ENCODE results near the gene TCF3.
"Not testable (repeated sequence)": the region's sequence is repeated elsewhere in the genome, so short reads cannot be mapped to it uniquely, and the experiment has no call there.

Gene TCF3

DNA sequence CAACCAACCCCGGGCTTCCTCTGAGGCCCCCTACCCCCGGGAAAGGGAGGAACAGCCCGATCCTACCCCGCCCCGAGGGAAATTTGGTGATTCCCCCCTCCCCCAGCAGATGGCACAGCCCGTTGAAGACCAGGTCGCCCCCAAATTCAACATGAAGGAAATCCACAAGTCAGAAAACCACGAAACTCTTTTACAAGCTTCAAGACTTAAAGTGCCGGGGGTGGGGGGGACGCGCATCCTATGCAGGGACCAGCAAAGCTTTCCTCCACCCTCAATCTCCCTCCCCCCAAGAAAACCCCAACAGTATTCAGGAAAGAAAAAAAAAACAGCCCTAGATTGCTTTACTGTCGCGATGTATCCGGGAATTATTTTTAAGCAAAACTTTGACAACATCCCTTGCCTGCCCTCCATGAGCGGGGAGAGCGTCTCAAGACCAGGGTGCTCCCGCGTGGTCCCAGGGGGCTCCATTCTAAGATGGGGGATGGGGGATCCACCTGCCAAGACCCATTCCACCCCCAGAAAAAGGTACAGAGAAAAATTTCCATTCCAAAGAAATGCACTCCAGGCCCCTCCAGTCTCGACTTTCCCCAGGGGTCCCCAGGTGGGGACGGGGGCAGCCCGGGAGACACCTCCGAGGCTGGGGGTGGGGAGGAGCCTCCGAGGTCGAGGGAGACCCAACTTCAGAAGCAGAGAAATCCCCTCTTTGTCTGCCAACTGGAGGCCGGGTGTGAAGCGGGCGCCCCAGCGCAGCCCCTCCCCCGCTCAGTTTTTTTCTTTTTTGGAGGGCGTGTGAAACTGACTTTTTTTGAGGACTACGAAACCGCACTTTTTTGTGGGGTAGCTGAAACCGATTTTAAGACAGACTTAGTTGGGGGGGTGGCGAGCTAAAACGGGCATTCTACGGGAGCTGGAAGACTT is 1.5 kb downstream of the TCF3 start:
- peak; percentile 58 for DNase-seq (ENCODE audit: low spot score)

DNA sequence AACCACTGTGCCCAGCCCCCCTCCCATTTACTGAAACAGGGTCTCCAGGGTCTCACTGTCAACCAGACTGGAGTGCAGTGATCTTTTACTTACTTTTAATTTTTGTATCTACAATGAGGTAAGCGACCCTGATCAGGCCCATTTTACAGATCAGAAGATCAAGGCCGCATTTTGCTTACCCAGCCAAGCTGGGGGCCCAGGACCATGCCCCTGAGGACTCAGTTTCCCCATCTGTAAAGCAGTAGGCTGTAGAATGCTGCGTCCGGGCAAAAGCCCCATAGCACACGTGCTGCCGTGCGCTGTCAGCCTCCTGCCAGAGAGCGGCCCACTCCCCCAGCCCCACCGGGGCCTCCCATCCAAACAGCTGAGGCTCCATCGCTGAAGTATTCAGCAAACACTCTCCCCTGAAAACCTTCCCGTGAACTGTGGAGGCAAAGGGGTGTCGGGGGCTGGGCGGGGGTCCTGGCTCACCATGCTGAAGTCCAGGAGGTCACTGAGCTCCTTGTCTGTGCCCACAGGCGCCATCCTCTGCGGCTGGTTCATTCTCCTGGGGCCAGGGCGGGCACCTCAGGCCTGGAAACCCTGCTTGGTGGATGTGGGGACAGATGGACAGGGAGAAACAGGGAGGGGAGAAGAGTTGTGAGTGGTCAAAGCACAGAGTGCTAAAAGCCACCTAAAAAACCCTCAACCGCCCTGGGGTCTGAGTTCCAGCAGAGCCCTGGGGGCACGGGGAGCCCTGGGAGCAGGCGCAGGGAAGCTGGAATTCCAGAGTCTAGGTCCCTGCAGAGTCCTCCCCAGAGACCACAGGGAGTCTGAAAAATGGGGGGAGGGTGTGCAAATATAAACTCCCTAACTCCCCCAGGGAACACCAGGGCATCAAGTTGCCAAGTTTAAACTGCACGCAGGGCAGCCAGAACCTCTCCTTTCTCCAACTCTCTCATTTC is 2.4 kb downstream of the TCF3 start:
- DNase-seq (ENCODE audit: low spot score): no peak

DNA sequence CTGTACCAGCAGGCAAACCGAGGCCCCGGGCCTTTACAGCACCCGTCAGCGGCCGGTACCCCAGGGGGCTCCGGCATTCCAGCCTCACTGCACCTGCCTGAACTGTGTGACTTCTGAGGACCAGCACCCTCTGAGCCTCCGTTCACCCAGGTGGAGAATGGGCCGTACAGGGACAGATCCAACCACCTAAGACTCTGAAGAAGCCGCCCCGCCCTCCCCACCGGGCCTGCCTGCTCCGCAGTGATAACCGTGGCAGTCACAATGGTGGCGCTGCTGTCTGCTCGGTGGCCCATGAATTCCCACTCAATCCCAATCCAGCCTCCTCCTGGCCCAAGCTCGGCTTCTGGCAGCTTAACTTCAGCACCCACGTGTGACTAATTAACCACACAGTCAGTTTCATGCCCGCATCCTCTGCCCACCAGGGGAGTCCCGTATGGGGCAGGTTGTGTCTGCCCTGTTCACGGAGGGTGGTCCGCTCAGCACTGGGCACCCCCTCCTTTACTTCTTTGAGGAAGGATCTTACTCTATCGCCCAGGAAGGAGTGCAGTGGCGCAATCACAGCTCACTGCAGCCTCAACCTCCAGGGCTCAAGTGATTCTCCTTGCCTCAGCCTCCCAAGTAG is 3.4 kb downstream of the TCF3 start:
- no peak for DNase-seq (ENCODE audit: low spot score)

DNA sequence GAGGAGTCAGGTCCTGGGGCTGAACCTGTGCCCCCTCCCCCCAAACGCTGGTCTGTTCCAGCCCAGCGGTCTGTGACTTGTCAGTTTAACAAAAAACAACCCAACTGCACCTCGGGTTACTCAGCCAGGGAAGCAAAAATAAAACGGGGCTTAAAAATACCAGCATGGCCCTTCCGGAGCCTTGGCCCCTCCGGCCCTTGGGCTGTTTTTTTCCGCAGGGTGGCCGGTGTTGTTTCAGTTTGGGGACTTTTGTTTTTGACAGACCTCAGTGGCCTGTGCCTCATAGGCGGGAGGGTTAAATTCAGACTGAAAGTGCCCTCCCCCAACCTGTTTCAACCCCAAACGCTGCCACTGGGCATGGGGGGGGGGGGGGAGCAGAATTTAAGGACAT is 4.0 kb downstream of the TCF3 start:
- DNase-seq (ENCODE audit: low spot score): no peak

DNA sequence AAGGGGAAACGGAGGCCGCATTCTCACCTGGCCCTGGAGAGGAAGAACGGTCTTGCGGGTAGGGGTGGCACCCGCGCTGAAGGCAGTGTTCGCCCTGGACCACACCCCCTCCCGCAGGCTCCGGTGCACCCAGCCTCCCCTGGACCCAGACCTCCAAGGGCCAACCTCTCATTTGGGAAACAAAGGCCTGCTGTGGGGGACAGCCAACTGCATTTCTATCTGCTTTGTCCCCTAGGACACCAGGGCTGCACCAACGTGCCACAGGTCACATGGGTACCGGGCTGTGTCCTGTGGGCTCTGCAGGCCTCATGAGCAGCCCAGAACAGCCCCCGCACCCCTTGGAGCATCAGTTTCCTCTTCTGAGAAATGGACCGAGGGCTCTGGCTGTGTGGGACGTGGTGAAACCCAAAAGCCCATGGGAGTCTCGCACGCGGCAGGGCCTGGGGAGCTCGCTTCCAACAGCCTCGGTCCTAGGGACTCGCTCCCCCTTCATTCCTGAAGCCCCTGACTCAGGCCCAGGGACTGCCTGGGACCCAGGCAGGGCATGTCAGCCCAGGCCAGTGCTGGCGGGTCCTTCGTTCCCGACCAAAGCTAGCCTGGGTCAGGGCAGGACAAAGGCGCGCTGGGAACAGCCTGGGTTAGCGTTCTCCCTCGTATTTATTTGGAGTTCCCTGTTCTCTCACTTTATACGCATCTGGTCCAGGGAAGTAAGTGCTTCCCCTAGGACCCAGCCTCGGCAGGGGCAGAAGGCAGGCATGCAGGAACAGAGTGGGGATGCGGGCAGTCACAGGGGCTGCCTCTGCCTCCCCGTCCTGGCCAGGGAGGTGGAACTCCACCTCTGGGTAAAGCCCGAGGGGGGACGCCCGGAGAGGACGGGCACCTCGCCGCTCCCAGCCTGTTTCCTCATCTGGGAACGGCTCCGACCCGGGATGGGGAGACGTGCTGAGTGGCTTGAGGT is 4.6 kb downstream of the TCF3 start:
- DNase-seq (ENCODE audit: low spot score): no peak

DNA sequence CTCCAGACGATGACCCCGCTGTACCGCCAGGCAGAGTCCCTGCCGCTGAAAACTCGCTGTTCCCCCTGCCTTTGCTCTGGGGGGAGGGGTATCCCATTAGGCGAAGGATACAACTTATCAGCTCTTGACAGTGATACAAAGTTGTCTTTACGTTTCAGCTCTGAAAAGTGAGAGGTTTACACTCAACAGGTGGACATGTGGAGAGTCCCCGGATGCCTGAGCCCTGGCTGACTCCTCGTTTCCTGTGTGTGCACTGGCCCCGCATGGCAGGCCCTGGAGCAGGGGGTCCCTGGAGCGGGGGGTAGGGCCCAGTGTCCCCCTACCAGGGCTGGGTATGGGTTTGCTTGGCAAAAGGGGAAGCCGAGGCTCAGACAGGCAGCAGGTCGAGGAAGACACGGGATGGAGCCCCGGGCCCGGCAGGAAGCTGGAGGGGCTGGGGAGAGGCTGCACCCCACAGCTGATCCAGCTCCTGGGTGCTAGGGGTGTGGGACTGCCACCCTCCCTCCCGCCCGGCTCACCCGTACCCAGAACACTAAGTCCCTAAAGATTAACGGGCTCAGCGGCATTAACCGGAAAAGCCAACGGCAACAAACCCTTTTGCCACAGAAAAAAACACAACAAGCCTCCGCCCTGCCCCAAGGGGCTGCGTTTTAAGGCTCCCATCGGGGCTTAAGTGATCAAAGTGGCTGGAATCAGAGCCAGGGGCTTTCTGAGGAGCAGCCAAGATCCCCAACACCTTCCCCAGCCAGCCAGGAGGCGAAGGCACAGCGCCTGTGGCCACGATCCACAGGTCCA is 5.6 kb downstream of the TCF3 start:
- DNase-seq (ENCODE audit: low spot score): no peak

DNA sequence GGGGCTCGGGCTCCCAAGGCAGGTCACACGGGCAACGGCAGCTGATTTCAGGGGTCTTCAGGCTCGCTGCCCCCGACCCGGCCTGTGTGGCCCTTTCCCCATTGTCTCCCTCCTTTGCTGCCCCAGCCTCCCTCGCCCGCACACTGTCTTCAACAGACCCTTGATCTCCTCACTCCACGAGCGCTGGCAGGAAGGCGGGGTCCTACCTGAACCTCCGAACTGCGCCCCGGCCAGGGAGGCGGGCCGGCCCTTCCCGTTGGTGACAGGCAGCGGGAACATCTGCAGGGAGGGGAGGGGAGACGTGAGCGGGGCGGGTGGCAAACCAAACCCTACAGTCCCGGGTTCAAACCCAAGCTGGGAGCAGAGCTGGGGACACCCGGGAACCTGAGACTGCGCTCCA is 6.3 kb downstream of the TCF3 start:
- DNase-seq (ENCODE audit: low spot score): no peak

DNA sequence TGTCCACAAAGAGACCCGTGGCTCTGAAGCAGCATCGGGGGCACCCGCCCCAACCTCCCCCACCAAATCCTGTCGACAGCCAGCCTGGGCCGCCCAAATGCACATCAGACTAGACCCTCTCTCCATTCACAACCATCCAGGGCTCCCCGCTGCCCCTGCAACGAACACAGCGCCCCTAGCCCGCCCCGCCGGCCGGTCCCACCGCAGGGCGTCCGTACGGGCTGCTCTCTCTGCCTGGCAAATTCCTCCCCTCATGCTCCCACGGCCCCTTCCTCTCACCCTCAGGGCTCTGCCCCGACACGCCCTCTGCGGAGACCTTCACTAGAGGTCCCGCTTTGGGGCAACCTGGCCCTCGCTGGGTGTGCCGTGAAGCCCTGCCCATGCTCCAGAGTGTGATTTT is 7.1 kb downstream of the TCF3 start:
- DNase-seq (ENCODE audit: low spot score): no peak

DNA sequence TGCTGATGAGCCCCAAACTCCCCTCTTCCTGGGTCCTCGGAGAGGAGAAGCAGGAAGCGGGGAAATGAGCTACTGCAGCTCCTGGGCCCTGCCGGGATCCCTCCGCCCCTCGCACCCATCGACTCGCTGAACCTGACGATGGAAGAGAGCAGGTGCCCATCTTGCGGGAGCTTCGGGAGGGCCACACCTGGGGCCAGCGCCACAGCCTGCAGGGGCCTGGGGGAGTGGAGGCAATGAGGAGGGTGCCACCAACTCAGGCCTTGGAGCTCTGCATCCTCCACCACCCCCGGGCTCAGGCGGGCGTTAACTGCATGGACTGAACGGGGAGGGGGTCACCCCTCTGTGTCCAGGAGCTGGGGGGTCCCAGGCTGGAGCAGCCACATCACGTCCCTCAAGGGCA is 8.3 kb downstream of the TCF3 start:
- no peak for DNase-seq (ENCODE audit: low spot score)

DNA sequence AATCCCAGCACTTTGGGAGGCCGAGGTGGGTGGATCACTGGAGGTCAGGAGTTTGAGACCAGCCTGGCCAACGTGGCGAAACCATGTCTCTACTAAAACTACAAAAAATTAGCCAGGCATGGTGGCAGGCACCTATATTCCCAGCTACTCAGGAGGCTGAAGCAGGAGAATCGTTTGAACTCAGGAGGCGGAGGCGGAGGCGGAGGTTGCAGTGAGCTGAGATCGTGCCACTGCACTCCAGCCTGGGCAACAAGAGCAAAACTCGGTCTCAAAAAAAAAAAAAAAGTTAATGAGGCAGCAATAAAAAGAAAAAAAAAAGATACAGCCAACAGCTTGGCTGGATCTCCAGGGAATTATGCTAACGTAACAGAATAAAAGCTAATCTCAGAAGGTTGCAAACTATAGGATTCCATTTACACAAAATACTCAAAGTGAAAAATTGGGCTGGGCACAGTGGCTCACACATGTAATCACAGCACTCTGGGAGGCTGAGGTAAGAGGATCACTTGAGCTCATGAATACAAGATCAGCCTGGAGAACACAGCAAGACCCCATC is 11.4 kb downstream of the TCF3 start:
- DNase-seq (ENCODE audit: low spot score): not testable (repeated sequence)

DNA sequence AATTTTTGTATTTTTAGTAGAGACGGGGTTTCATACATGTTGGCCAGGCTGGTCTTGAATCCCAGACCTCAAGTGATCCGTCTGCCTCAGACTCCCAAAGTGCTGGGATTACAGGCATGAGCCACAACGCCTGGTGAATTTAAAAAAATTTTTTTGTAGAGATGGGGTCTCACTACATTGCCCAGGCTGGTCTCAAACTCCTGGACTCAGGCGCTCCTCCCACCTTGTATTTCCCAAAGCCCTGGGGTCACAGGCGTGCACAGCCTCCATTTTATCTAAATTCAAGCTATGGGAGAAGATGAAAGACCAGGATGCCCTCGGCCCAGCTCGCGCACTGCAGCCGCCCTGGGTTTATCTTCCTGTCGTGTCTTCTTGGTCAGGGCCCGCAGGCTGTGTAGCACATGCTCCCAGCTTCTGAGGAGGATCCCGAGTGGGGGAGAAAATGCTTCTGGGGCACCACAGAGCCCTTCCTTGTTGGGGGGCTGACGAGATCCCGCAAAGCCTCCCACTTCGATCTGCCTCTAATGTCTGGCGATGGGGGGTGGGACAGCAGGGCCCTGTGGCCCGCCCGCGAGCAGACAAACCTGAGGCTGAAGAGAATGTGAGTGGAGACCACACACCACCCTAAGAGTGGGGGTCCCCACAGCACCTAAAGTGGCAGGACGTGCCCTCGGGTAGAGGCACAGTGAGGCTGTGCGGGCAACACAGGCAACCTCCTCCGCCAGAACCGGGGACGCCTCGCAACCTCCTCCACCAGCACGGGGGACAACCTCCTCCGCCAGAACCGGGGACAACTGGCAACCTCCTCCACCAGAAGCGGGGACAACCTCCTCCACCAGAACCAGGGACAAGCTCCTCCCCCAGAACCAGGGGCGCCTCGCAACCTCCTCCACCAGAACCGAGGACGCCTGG is 15.8 kb downstream of the TCF3 start:
- DNase-seq (ENCODE audit: low spot score): no peak

DNA sequence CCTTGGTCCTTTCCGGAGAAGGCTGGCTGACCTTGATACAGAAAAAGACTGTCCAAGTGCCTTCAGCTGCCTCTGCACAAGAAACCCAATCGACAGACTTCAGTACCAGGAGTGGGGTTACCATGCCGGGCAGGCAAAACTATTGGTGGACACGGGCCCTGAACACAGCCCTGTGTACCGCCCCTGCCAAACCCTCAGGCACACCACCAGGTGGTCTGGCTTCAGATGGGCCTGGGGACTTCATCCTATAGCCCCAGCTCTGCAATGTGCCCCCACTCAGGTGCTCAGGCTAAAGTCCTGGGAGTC is 17.5 kb downstream of the TCF3 start:
- DNase-seq (ENCODE audit: low spot score): no peak

DNA sequence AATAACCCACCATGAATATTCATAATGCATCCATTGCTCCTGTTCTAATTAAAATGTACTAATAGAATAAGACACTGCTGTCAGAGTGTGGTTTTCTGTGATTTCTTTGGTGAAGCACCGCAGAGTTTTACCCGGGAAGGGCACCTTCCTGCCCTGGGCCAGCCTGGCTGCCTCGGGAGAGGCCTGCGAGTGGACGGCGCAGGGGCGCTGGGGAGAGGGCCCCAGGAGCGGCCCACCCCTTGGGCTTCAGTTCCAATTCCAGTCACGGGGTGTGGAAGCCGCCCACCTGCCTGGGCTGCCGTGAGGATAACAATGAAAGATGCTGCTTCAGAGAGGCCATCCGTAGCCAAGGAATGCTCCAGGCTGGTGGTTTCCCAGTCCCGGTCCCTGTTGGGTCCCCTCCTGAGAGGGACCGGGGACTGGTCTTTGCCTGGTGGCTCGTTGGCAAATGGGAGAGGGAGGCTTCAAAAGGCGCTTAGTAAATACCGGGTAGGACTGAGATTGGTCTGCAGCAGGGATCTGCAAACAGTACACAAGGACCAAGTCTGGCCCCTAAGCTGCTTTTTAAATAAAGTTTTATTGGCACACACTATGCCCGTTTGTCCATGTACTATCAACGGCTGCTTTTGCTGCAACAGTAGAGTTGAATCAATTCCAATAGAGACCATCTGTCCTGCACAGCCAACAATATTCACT is 18.0 kb downstream of the TCF3 start:
- no peak for DNase-seq (ENCODE audit: low spot score)

DNA sequence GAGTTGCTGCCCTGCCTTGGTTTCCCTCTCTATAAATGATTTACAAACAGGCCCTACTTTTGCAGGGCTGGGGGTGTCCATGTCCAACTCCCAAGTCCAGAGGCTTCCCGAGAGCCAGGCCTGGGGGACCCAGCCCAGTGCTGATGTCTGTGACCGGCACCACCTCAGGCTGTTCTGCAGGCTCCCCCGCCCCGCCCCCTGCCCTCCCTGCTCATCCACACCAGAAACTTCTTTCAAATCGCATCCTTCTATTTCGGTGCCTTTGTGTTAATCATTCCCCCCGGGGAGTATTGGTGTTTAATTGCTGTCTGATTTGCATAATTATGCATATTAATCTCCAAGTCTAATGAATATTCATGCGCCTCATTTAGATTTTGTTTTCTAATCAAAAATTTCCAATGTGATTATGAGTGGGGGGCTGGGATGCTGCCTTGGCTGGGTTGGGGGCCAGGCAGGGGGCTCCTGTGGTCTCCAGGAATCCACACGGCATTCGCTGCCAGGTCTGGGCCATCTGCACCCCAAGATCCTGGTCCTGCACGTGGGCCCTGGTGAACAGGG is 19.1 kb downstream of the TCF3 start:
- no peak for DNase-seq (ENCODE audit: low spot score)

DNA sequence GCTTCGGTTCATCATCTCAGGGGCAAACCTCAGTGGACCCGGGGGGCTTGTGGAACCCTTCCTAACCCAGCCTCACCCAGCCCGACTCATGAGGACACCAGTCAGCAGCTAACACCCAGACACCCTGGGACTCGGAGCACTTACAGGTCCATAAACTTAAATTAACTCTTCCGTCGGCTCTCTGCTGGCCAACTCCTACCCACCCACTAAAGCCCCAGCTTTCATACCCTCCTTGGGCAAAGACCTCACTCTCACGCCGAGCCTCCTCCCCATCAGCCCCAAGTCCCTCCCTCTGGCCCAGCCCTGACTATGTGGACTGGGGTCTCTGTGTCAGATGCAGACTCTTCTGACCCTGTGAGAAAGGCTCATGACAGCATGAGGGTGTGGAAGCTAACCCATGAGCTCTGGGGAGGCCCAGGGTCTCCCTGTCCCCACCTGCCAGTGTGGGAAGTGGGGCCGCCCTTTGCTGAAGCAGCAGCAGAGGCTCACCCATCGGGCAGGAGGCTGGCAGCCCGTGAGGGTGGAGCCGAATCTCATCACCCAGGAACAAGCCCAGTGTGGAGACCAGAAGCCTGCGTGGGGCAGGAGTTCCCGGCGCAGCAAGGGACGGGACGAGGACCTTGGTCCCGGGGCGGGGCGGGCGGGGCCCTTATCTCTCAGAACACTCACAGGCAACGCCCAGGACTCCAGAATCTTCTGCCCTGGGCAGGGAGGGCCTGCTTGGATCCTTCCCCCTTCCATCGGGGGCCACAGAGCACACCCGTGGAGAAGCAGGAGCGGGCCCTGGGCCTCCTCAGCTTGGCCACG is 19.8 kb downstream of the TCF3 start:
- no peak for DNase-seq (ENCODE audit: low spot score)

DNA sequence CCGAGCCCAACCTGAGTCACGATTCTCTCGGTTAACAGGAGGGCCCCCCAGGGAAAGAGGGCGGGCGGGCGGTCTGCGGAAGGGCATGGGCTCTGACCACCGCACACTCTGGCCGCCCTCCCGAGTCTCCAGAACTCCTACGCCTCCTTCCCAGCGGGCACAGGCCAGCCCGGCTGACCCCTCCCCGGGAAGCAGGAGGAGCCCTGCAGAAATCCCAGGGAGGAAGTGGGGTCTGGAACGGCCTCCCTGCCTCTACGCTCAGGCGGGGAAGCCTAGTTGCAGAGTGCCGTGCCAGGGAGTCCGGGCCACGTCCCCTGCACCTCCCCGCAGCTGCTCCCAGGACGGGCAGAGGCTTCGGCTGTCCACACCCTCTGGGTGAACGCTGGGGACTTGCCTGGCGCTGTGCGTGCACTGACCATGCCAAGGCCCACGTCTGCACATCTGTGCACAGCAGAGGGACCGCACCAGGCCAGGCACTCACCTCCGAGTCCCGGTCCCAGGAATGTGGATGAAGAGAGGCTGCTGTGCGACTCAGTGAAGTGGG is 20.8 kb downstream of the TCF3 start:
- DNase-seq (ENCODE audit: low spot score): no peak

DNA sequence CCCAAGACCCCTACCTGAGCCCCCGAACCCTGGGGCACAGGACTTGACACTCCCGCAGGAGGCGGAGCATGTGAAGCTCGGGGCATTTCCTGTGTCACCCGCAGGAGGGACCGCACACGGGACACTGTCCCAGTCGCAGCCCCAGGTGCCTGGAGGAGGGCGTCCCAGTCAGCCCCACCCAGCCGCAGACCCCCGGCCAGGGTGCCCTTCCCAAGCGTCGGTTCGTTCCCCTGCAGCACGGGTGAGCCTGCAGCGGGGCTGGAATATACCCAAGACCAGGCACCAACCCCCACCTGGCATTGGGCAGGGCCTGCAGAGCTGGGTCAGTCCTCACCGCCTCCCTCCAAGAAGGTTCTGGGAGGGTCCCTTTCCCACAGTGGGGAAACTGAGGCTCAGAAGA is 21.6 kb downstream of the TCF3 start:
- DNase-seq (ENCODE audit: low spot score): no peak
